ENCODE measurements around the gene ERN1. TPM values are rescaled to one million over a fixed set of nuclear protein-coding genes. Genes with fewer than 3 reads are reported as not detected.

Gene ERN1
- total and polyA plus RNA-seq, 2 of the 13 experiments (the other 11 are each of a cell fraction or from before 2014, with no cell fraction given), result 6.0 to 12.7 TPM

DNA sequence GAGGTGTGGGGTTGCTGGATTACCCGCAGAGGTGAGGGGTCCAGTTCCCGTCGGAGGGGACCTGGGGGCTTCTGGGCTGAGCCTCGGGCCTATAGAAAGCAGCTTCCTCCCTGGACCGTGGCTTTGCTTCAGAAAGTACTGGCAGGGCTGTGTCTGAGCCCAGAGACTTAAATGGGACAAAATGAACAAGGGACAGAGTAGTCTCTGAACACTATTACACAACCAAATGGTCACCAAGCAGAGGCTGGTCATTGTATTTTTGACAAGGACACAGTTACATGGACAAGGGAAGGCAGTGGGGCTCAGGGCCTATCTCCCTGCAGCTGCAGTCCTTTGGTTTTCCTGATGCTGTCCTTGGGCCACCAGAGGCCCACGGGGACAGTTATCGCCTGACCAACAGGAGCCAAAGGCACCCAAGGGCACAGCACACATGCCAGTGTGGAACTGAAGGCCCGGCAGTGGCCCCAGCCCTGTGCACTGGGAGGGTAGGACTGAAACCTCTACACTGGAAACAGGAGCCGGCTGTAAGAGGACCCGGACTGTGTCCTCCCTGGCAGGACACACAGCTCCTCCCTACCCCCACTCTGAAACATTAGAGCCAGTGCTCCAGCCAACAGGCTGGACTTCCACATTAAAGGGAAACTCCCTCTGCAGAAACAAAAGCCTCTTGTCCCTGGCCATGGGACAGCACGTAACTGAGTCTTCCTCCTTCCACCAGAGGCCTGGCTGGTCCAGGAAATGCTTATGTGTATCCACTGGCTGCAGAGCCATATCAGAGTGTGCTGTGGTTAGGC, 26.0 kb upstream of the ERN1 start (continued):
- TF ChIP-seq ZNF235 (CRISPR knock-in tag; IDR thresholded peaks at IDR 0.05; ENCODE audit: borderline replicate concordance) (no peak), SYNCRIP (IDR thresholded peaks at IDR 0.05; ENCODE audit: insufficient read depth, low read depth, low read length) (no peak), SMARCE1 (IDR thresholded peaks at IDR 0.05; ENCODE audit: borderline replicate concordance) (no peak), TCF7 (IDR thresholded peaks at IDR 0.05; ENCODE audit: low read depth) (peak; percentile 9; the same call in 1 of the 2 replicates), FOXC1 (CRISPR knock-in tag; IDR thresholded peaks at IDR 0.05; ENCODE audit: borderline replicate concordance) (no peak; the same call in 1 of the 2 replicates), GATAD2A (CRISPR knock-in tag; IDR thresholded peaks at IDR 0.05) (peak; percentile 84), TAF15 (IDR thresholded peaks at IDR 0.05; ENCODE audit: low read depth, low read length, poor library complexity, severe bottlenecking) (no peak), MEF2D (CRISPR knock-in tag; IDR thresholded peaks at IDR 0.05) (no peak), ZNF572 (CRISPR knock-in tag; IDR thresholded peaks at IDR 0.05) (no peak), ZNF33B (CRISPR knock-in tag; IDR thresholded peaks at IDR 0.05) (no peak; the same call in 1 of the 2 replicates), PPARG (CRISPR knock-in tag; conservative IDR thresholded peaks at IDR 0.05) (peak; percentile 62; the same call in 1 of the 2 replicates), SNAI1 (CRISPR knock-in tag; IDR thresholded peaks at IDR 0.05; ENCODE audit: borderline replicate concordance) (no peak; the same call in 1 of the 2 replicates), SNRNP70 (IDR thresholded peaks at IDR 0.05; ENCODE audit: low read depth, low read length) (no peak), CBX5 (CRISPR knock-in tag; IDR thresholded peaks at IDR 0.05; ENCODE audit: borderline replicate concordance) (peak; percentile 80; the same call in 1 of the 2 replicates), MTF1 (CRISPR knock-in tag; IDR thresholded peaks at IDR 0.05) (no peak), CREB1 (IDR thresholded peaks at IDR 0.05) (no peak), CREB1 (CRISPR knock-in tag; IDR thresholded peaks at IDR 0.05) (no peak)
- TF ChIP-seq, protein P1, sequence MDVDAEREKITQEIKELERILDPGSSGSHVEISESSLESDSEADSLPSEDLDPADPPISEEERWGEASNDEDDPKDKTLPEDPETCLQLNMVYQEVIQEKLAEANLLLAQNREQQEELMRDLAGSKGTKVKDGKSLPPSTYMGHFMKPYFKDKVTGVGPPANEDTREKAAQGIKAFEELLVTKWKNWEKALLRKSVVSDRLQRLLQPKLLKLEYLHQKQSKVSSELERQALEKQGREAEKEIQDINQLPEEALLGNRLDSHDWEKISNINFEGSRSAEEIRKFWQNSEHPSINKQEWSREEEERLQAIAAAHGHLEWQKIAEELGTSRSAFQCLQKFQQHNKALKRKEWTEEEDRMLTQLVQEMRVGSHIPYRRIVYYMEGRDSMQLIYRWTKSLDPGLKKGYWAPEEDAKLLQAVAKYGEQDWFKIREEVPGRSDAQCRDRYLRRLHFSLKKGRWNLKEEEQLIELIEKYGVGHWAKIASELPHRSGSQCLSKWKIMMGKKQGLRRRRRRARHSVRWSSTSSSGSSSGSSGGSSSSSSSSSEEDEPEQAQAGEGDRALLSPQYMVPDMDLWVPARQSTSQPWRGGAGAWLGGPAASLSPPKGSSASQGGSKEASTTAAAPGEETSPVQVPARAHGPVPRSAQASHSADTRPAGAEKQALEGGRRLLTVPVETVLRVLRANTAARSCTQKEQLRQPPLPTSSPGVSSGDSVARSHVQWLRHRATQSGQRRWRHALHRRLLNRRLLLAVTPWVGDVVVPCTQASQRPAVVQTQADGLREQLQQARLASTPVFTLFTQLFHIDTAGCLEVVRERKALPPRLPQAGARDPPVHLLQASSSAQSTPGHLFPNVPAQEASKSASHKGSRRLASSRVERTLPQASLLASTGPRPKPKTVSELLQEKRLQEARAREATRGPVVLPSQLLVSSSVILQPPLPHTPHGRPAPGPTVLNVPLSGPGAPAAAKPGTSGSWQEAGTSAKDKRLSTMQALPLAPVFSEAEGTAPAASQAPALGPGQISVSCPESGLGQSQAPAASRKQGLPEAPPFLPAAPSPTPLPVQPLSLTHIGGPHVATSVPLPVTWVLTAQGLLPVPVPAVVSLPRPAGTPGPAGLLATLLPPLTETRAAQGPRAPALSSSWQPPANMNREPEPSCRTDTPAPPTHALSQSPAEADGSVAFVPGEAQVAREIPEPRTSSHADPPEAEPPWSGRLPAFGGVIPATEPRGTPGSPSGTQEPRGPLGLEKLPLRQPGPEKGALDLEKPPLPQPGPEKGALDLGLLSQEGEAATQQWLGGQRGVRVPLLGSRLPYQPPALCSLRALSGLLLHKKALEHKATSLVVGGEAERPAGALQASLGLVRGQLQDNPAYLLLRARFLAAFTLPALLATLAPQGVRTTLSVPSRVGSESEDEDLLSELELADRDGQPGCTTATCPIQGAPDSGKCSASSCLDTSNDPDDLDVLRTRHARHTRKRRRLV (CRISPR knock-in tag; IDR thresholded peaks at IDR 0.05), result no peak
- TF ChIP-seq, protein P2, sequence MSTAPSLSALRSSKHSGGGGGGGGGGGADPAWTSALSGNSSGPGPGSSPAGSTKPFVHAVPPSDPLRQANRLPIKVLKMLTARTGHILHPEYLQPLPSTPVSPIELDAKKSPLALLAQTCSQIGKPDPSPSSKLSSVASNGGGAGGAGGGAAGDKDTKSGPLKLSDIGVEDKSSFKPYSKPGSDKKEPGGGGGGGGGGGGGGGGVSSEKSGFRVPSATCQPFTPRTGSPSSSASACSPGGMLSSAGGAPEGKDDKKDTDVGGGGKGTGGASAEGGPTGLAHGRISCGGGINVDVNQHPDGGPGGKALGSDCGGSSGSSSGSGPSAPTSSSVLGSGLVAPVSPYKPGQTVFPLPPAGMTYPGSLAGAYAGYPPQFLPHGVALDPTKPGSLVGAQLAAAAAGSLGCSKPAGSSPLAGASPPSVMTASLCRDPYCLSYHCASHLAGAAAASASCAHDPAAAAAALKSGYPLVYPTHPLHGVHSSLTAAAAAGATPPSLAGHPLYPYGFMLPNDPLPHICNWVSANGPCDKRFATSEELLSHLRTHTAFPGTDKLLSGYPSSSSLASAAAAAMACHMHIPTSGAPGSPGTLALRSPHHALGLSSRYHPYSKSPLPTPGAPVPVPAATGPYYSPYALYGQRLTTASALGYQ (CRISPR knock-in tag; IDR thresholded peaks at IDR 0.05), result no peak; the same call in 1 of the 2 replicates
- TF ChIP-seq, protein P3, sequence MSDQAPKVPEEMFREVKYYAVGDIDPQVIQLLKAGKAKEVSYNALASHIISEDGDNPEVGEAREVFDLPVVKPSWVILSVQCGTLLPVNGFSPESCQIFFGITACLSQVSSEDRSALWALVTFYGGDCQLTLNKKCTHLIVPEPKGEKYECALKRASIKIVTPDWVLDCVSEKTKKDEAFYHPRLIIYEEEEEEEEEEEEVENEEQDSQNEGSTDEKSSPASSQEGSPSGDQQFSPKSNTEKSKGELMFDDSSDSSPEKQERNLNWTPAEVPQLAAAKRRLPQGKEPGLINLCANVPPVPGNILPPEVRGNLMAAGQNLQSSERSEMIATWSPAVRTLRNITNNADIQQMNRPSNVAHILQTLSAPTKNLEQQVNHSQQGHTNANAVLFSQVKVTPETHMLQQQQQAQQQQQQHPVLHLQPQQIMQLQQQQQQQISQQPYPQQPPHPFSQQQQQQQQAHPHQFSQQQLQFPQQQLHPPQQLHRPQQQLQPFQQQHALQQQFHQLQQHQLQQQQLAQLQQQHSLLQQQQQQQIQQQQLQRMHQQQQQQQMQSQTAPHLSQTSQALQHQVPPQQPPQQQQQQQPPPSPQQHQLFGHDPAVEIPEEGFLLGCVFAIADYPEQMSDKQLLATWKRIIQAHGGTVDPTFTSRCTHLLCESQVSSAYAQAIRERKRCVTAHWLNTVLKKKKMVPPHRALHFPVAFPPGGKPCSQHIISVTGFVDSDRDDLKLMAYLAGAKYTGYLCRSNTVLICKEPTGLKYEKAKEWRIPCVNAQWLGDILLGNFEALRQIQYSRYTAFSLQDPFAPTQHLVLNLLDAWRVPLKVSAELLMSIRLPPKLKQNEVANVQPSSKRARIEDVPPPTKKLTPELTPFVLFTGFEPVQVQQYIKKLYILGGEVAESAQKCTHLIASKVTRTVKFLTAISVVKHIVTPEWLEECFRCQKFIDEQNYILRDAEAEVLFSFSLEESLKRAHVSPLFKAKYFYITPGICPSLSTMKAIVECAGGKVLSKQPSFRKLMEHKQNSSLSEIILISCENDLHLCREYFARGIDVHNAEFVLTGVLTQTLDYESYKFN (CRISPR knock-in tag; conservative IDR thresholded peaks at IDR 0.05), result peak; percentile 87

All from HepG2 (cell line).